ENCODE measurements around the gene DLL3.
A peak's percentile ranks its signal among the peaks of the same experiment; 100 is the strongest.

Gene DLL3

GRCh38 chr19:39506598-39506943 lies 7.8 kb downstream of the DLL3 start:
- CTCF ChIA-PET = interaction anchor here (1.0 to 1.1 kb wide), 2 partner anchors 9 to 66 kb away, joined by 3 read pairs; no protein-coding TSS in a partner anchor
- POLR2A ChIA-PET = no interaction called here
- no peak for DNase-seq (ENCODE audit: extremely low spot score)
- no peak for TF ChIP-seq CTCF (IDR thresholded peaks at IDR 0.05; ENCODE audit: control extremely low read depth, extremely low read depth, low read depth, missing control alignments)

- CTCF ChIA-PET = interaction anchor here (1.0 to 1.7 kb wide), 3 partner anchors 10 to 67 kb away, joined by 3 to 6 read pairs (median 3); partner anchors contain the start of gene EID2B
- POLR2A ChIA-PET = no interaction called here
- peak; percentile 89 for DNase-seq (ENCODE audit: extremely low spot score)
- no peak for TF ChIP-seq CTCF (IDR thresholded peaks at IDR 0.05; ENCODE audit: control extremely low read depth, extremely low read depth, low read depth, missing control alignments)
Observed at GRCh38 chr19:39506944-39507714, 8.4 kb downstream of the DLL3 start.

- CTCF ChIA-PET = interaction anchor here (1.7 kb wide), 1 partner anchor 24 kb away, joined by 6 read pairs; the partner anchor contains the start of gene EID2B
- no peak for DNase-seq (ENCODE audit: extremely low spot score)
- TF ChIP-seq CTCF (IDR thresholded peaks at IDR 0.05; ENCODE audit: control extremely low read depth, extremely low read depth, low read depth, missing control alignments) = no peak
- POLR2A ChIA-PET = no interaction called here
Observed at GRCh38 chr19:39507715-39508364, 9.1 kb downstream of the DLL3 start.

- ChIA-PET POLR2A (no interaction called here), CTCF (interaction anchor here (1.0 to 1.7 kb wide), 3 partner anchors 9 to 25 kb away, joined by 3 to 6 read pairs (median 3); partner anchors contain the start of gene EID2B)
- TF ChIP-seq CTCF (IDR thresholded peaks at IDR 0.05; ENCODE audit: control extremely low read depth, extremely low read depth, low read depth, missing control alignments) = no peak
Observed at GRCh38 chr19:39508629-39509028, 9.9 kb downstream of the DLL3 start.

GRCh38 chr19:39509233-39509632 lies 10.5 kb downstream of the DLL3 start:
- POLR2A ChIA-PET = no interaction called here
- CTCF ChIA-PET = interaction anchor here (1.0 to 1.7 kb wide), 3 partner anchors 8 to 24 kb away, joined by 3 to 6 read pairs (median 3); partner anchors contain the start of gene EID2B
- no peak for TF ChIP-seq CTCF (IDR thresholded peaks at IDR 0.05; ENCODE audit: control extremely low read depth, extremely low read depth, low read depth, missing control alignments)
- no peak for DNase-seq (ENCODE audit: extremely low spot score)

More at GRCh38 chr19:39508629-39509028, 9.9 kb downstream of the DLL3 start:
- no peak for DNase-seq (ENCODE audit: extremely low spot score)

GRCh38 chr19:39512988-39513387 lies 14.2 kb downstream of the DLL3 start:
- no peak for TF ChIP-seq CTCF (IDR thresholded peaks at IDR 0.05; ENCODE audit: control extremely low read depth, extremely low read depth, low read depth, missing control alignments)
- CTCF ChIA-PET = interaction anchor here (1.4 to 3.5 kb wide), 3 partner anchors 10 to 20 kb away, joined by 3 to 24 read pairs (median 10); partner anchors contain the start of gene EID2B
- no peak for DNase-seq (ENCODE audit: extremely low spot score)
- POLR2A ChIA-PET = interaction anchor here (0.7 kb wide), 1 partner anchor 122 kb away, joined by 6 read pairs; the partner anchor contains the start of genes MED29 and PAF1

Measured in GM10248 (cell line).